NCI-H2196 (cell line): ENCODE measurements around the gene STX11.
"Not testable (repeated sequence)": the region's sequence is repeated elsewhere in the genome, so short reads cannot be mapped to it uniquely, and the experiment has no call there.

Experiments used
- DNase-seq: peaks from one replicate; lab custom pipeline; 2025; ENCODE audit not compliant: unreplicated experiment; lab: John Stamatoyannopoulos, UW

STX11 gene

GRCh38 chr6:144171406-144171805 lies 21.1 kb downstream of the STX11 start:
- DNase-seq = no peak

GRCh38 chr6:144174006-144174405 lies 23.7 kb downstream of the STX11 start:
- DNase-seq = no peak

GRCh38 chr6:144176043-144176442 lies 25.7 kb downstream of the STX11 start:
- no peak for DNase-seq

- no peak for DNase-seq
These were observed 27.4 kb downstream of the STX11 start for GRCh38 chr6:144177726-144178125.

- no peak for DNase-seq
These were observed 28.0 kb downstream of the STX11 start for GRCh38 chr6:144178323-144178722.

DNA sequence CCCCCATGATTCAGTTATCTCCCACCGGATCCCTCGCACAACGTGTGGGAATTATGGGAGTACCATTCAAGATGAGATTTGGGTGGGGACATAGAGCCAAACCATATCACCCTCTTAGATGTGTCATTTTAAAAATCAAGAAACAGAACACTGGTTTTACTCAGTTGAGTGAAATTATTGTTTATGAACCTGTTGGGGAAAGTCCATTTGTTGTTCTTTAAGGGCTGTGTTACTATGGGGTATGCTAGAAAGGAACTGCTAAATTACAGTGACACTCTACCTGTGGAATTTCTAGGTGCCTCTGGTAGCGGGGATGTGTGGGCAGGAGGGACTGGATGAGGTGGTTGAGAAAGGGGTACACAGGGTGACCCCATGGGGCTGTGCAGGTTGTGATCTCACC lies 28.9 kb downstream of the STX11 start:
- DNase-seq = no peak

DNA sequence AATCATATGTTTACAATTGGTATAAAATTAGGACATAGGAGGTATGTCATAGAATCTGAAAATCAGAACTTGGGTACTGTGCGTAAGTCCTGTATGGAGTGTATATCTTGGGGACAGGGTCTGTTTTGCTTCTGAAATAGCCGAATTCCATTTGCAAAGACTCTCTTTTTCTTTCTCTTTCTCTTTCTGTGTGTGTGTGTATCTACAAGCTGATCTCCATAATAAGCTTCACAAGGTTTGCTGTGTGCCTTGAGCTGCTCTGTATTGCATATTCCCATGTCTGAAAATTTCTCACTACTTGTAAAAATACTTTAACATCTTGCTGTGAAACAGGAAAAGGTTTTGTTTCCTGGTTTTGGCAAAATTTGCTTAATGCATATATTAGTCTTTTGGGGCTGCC lies 29.5 kb downstream of the STX11 start:
- no peak for DNase-seq

- DNase-seq = not testable (repeated sequence)
These were observed 30.0 kb downstream of the STX11 start for GRCh38 chr6:144180354-144180753.

GRCh38 chr6:144181639-144182038 lies 31.3 kb downstream of the STX11 start:
- DNase-seq = no peak

DNA sequence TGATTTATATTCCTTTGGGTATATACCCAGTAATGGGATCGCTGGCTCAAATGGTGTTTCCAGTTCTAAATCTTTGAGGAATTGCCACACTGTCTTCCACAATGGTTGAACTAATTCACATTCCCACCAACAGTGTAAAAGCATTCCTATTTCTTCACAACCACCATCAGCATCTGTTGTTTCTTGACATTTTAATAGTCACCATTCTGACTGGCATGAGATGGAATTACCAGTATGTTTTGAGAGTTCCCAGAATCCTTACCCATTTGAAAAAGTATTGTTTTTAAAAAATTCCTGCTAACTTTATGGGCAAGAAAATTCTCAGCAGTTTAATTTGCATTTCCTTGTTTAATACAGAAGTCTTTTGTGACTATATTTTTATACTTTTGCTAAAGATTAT lies 33.9 kb downstream of the STX11 start:
- not testable (repeated sequence) for DNase-seq

GRCh38 chr6:144185133-144185836 lies 35.0 kb downstream of the STX11 start:
- no peak for DNase-seq

- no peak for DNase-seq
These were observed 36.7 kb downstream of the STX11 start for GRCh38 chr6:144186817-144187625.

DNA sequence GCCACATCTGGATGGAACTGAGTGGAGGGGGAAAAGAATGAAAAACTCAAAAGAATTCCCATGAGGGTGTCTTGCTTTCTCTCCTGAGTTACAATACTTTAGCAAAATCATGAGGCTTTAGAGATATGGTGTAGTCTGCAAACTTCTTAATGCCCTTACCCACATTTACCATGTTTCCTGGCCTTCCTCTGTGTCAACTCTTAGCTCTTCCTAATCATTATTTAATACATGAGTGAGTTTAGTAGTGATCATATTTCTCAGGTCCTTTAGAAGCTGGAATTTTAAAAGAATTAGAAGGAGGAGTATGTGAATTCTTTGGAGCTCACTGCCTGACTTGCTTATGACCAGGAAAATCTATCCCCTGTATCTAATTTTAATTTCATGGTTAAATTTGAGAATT lies 39.0 kb downstream of the STX11 start:
- DNase-seq = no peak

GRCh38 chr6:144190080-144190479 lies 39.8 kb downstream of the STX11 start:
- DNase-seq = no peak

GRCh38 chr6:144190593-144190992 lies 40.3 kb downstream of the STX11 start:
- DNase-seq = no peak

DNA sequence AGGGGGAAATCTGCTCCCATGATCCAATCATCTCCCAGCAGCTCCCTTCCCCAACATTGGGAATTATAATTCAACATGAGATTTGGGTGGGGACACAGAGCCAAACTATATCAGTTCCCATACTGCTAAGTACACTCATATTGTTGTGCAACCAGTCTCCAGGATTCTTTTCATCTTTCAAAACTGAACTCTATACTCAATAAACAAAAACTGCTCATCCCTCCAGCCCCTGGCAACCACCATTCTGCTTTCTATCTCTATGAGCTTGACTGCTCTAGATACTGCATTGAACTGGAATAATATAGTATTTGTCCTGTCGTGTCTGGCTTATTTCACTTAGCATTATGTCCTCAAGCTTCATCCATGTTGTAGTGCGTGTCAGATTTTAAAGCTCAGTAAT lies 42.9 kb downstream of the STX11 start:
- no peak for DNase-seq

DNA sequence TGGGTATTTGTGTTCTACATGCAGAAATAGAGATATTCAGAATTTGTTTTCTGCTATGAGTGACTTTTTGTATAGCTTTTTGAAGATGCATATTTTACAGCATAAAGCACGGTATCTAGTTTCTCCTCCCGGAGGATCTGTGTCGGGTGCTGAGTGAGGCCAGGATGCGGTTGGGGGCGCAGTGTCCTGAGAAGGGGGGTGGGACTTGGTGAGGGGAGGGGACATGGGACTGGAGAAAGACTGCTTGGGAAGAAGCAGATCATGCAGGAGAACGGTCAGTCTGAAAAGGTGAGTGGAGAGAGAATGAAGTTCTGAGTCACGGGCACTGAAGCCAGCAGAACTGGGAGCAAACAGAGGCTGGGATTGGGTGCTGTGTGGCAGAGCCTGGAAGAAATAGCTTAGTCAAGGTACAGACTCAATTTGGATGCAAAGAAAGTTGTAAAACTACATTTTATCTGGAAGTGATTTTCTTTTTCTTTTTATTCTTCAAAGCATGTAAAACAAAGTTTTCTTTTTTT lies 44.0 kb downstream of the STX11 start:
- DNase-seq = no peak

DNA sequence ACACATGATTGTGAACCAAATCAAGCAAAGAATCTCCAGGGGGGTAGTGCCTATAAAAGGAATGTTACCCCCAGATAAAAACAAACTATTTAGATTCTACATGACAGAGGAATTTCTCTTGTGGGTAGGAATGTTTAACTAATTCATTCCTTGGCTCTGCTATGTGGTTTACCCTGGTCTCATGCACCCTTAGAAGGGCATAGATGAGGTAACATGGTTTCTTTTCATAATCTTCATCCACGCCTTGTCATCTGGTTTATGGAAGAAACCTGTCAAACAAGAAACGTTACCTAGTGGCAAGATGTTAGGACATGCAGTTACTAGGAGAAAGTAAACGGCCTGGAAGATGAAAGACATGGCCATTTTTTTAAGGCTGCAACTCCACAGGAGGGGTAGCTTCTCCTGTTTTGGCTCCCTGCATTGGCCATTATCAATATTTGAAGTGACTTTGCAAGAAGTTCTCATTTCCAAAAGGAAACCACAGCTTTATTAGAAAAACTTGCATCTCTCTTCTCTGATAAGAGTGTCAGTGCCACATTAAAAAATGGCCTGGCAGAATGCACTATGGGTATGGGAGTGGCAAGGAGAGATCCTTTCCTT lies 45.5 kb downstream of the STX11 start:
- DNase-seq = no peak

GRCh38 chr6:144197919-144198318 lies 47.6 kb downstream of the STX11 start:
- DNase-seq = no peak

DNA sequence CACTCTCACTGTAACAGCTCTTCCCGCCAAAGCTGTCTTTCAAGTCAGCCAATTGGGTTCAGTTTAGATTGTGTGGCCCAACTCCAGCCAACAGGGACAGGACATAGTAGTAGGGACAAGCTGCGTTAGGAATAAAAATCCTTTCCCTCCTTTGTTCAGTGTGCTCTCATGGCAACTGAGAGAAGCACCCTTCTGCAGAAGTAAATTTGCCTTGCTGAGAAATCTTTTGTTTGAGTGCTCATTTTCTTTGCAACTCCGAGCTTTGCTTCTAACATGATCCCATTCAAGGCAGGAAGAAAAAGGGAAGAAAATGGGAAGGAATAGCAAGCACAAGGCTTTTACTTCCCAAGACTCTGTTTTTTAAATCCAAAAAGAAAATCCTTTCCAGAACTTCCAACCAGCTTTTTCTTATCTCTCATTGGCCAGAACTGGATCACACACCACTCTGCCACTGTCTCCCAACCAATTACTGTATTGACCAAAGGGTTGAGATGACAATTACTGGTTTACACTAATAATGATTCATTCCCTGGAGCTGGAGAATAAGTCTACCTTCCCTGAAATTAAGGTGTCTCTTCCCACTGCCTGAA lies 52.7 kb downstream of the STX11 start:
- DNase-seq = no peak

DNA sequence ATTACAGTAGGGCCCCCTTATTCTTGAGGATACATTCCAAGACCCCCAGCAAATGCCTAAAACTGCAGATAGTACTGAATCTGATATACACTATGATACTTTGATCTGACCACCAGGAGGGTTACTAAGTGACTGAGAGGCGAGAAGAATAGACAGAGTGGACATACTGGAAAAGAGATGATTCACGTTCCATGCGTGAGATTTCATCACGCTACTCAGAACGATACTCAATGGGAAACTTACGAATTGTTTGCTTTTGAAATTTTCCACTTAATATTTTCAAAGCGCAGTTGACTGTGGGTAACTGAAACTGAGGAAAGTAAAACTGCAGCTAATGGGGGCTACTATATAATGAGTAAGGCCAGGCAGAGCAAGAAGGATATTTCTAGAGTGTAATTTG lies 60.8 kb downstream of the STX11 start:
- DNase-seq = no peak

DNA sequence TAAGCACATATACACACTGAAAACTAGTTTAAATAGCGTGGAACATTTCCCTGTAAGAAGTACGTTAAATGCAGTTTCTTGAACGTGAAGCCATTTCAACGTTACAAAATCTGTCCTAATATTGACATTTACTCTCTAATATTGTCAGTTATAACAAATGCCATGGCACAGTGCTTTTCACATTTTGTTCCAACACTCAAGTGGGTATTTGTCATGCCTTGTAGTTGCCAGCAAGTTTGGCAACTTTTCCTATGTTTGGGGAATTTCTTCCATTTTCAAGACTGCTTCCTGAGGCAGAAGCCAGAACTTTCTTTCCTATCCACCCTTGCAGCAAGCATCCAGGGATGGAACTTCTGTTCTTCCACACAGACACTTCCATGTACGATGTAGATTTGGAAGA lies 63.0 kb downstream of the STX11 start:
- no peak for DNase-seq
